CD4-positive, alpha-beta T cell (primary cell): ENCODE data around the gene PIK3C3. TPM values are rescaled to one million over a fixed set of nuclear protein-coding genes. Genes with fewer than 3 reads are reported as not detected.

ENCODE experiments used
- ATAC-seq: fragments of 200-7000 bp; cut with Tn5 transposase; one replicate; pipeline ENCODE4 v1.10.0; 2022; ENCODE audit warnings: mild to moderate bottlenecking; ENCODE audit not compliant: poor library complexity
- CTCF ChIA-PET: fragments of 350-600 bp; sonication (Branson Sonifier 250); formaldehyde crosslinking; loops from one replicate; lab custom pipeline; 2021; ENCODE audit warnings: antibody characterized with exemption, inconsistent platforms; lab: Charles Lee
- POLR2A ChIA-PET: fragments of 350-600 bp; sonication (Branson Sonifier 250); formaldehyde crosslinking; loops from one replicate; lab custom pipeline; 2021; ENCODE audit warnings: antibody characterized with exemption, inconsistent platforms; lab: Charles Lee
- DNase-seq, 14 experiments: peaks; one replicate each; pipeline ENCODE4 v3.0.0-alpha.2; 2013 to 2020; ENCODE audit warnings: mixed read lengths in 2 of 14
- H3K27ac ChIP-seq, 2 donors: one replicate each; pipeline versions ENCODE4 v1.5.1 to v1.7.0; 2013; ENCODE audit warnings: low read length in 2 of 2, low read depth in 1 of 2, mild to moderate bottlenecking in 1 of 2
- H3K27me3 ChIP-seq, 2 experiments: 1 replicate in 1 of 2; 2 replicates in 1 of 2; pipeline versions ENCODE4 v1.6.1 to v1.7.0; 2013; ENCODE audit warnings: low read length in 2 of 2, control low read depth in 1 of 2, mild to moderate bottlenecking in 1 of 2, moderate library complexity in 1 of 2; ENCODE audit not compliant: insufficient read depth in 2 of 2, control insufficient read depth in 1 of 2
- H3K36me3 ChIP-seq: one replicate; pipeline ENCODE4 v1.6.1; 2013; ENCODE audit warnings: low read length, control low read depth; ENCODE audit not compliant: insufficient read depth
- H3K4me1 ChIP-seq: one replicate; pipeline ENCODE4 v1.6.1; 2013; ENCODE audit warnings: low read length, control low read depth; ENCODE audit not compliant: insufficient read depth
- H3K4me3 ChIP-seq: one replicate; pipeline ENCODE4 v1.5.1; 2013; ENCODE audit warnings: mild to moderate bottlenecking, low read length, moderate library complexity
- H3K9me3 ChIP-seq, 2 experiments: 1 replicate in 1 of 2; 2 replicates in 1 of 2; pipeline versions ENCODE4 v1.6.1 to v1.7.0; 2013; ENCODE audit warnings: low read length in 2 of 2, mild to moderate bottlenecking in 2 of 2, control low read depth in 1 of 2, moderate library complexity in 1 of 2; ENCODE audit not compliant: control insufficient read depth in 1 of 2, insufficient read depth in 1 of 2
- H3K27ac Mint-ChIP-seq: one replicate; pipeline ENCODE4 v1.8.0; 2020; ENCODE audit warnings: mixed read lengths
- H3K27me3 Mint-ChIP-seq: one replicate; pipeline ENCODE4 v1.8.0; 2021; ENCODE audit warnings: mixed read lengths
- H3K36me3 Mint-ChIP-seq: one replicate; pipeline ENCODE4 v1.8.0; 2021; ENCODE audit warnings: low read depth, mixed read lengths
- H3K4me1 Mint-ChIP-seq: one replicate; pipeline ENCODE4 v1.8.0; 2021; ENCODE audit warnings: low read depth, mixed read lengths
- H3K4me3 Mint-ChIP-seq: one replicate; pipeline ENCODE4 v1.8.0; 2020; ENCODE audit warnings: mild to moderate bottlenecking, mixed read lengths
- H3K9me3 Mint-ChIP-seq: one replicate; pipeline ENCODE4 v1.8.0; 2020; ENCODE audit warnings: mixed read lengths
- CTCF ChIP-seq: fragments of 200-600 bp; IDR thresholded peaks from one replicate; pipeline ENCODE4 v1.8.0; 2022; ENCODE audit warnings: antibody characterized with exemption, mild to moderate bottlenecking
- intact Hi-C, 2 experiments: fragments of 100-400 bp; cut with DNase I in 1 of 2; cut with micrococcal nuclease in 1 of 2; formaldehyde crosslinking; loops; one replicate each; pipeline versions ENCODE4 v1.15.1 to v1.9.0; 2023 to 2025; cut with DNase I, micrococcal nuclease
- total RNA-seq, 174 experiments: library from RNA in 2 of 174; stranded (reverse) in 2 of 174; gene quantifications; one replicate each; pipeline ENCODE4 v1.2.3 and lab custom pipeline; 2021 to 2026

The PIK3C3 gene
- total RNA-seq, 2 experiments from 2014 or later: 33.5 to 34.2 TPM

GRCh38 chr18:42032447-42032846 lies 77.4 kb downstream of the PIK3C3 start:
- intact Hi-C loops: no loop called here
- Mint-ChIP-seq H3K36me3 (peaks cover 87% of the 10 kb centered on the region), H3K27ac (no peak overlapping the region), H3K4me1 (peaks cover 5% of the 10 kb centered on the region), H3K27me3 (no peaks in the 10 kb centered on the region), H3K4me3 (no peak overlapping the region), H3K9me3 (no peaks in the 10 kb centered on the region)
- no peaks in the 10 kb centered on the region for H3K9me3 ChIP-seq
- H3K27ac ChIP-seq: no peak overlapping the region
- H3K27me3 ChIP-seq: no peaks in the 10 kb centered on the region
- POLR2A ChIA-PET: no interaction called here
- ATAC-seq (no peak), DNase-seq (no peak)
- H3K4me3 ChIP-seq: no peak overlapping the region
- H3K36me3 ChIP-seq: peaks cover 62% of the 10 kb centered on the region
- no peaks in the 10 kb centered on the region for H3K4me1 ChIP-seq
- no peak for TF ChIP-seq CTCF
- CTCF ChIA-PET: no interaction called here

- Mint-ChIP-seq H3K9me3 (no peaks in the 10 kb centered on the region), H3K36me3 (peaks cover 92% of the 10 kb centered on the region), H3K4me1 (peaks cover 2% of the 10 kb centered on the region), H3K27ac (no peak overlapping the region), H3K27me3 (no peaks in the 10 kb centered on the region), H3K4me3 (no peak overlapping the region)
- no peaks in the 10 kb centered on the region for H3K27me3 ChIP-seq
- DNase-seq: no peak
- H3K27ac ChIP-seq: no peak overlapping the region
- POLR2A ChIA-PET: no interaction called here
- peaks cover 67% of the 10 kb centered on the region for H3K36me3 ChIP-seq
- no peaks in the 10 kb centered on the region for H3K4me1 ChIP-seq
- no peak for TF ChIP-seq CTCF
- no peak overlapping the region for H3K4me3 ChIP-seq
- CTCF ChIA-PET: no interaction called here
- intact Hi-C loops: no loop called here
- no peaks in the 10 kb centered on the region for H3K9me3 ChIP-seq
- no peak for ATAC-seq
Measured at GRCh38 chr18:42033137-42033810, 78.2 kb downstream of the PIK3C3 start.

GRCh38 chr18:42038936-42039335 lies 83.9 kb downstream of the PIK3C3 start:
- ChIA-PET CTCF (interaction anchor here (1.0 kb wide), 2 partner anchors 11 to 13 kb away, joined by 3 read pairs; no protein-coding TSS in a partner anchor), POLR2A (no interaction called here)
- no peaks in the 10 kb centered on the region for H3K4me1 ChIP-seq
- DNase-seq (no peak), ATAC-seq (no peak)
- peaks cover 61% of the 10 kb centered on the region for H3K36me3 ChIP-seq
- no peak for TF ChIP-seq CTCF
- H3K4me3 ChIP-seq: no peak overlapping the region
- H3K4me1 Mint-ChIP-seq: no peaks in the 10 kb centered on the region
- H3K9me3 ChIP-seq: no peaks in the 10 kb centered on the region
- peaks cover 90% of the 10 kb centered on the region for H3K36me3 Mint-ChIP-seq
- no peaks in the 10 kb centered on the region for H3K9me3 Mint-ChIP-seq
- no peak overlapping the region for H3K27ac ChIP-seq
- H3K4me3 Mint-ChIP-seq: no peak overlapping the region
- no peak overlapping the region for H3K27ac Mint-ChIP-seq
- H3K27me3 ChIP-seq: no peaks in the 10 kb centered on the region
- H3K27me3 Mint-ChIP-seq: no peaks in the 10 kb centered on the region
- intact Hi-C loops: no loop called here
